Upper lobe of right lung (tissue), 1 donor: ENCODE measurements around the gene HDLBP. TPM values are rescaled to one million over a fixed set of nuclear protein-coding genes. Genes with fewer than 3 reads are reported as not detected.

Experiments
- ATAC-seq: fragments of 200-7000 bp; cut with Tn5 transposase; one replicate; pipeline ENCODE4 v1.9.1; 2020; ENCODE audit warnings: mild to moderate bottlenecking, moderate library complexity
- DNase-seq: peaks from one replicate; pipeline ENCODE4 v3.0.0-alpha.2; 2020
- H3K27ac ChIP-seq: fragments of 200-600 bp; one replicate; pipeline ENCODE4 v1.8.0; 2022
- H3K27me3 ChIP-seq: fragments of 200-600 bp; one replicate; pipeline ENCODE4 v1.8.0; 2022; ENCODE audit warnings: mild to moderate bottlenecking
- H3K36me3 ChIP-seq: fragments of 200-600 bp; one replicate; pipeline ENCODE4 v1.8.0; 2022
- H3K4me1 ChIP-seq: fragments of 200-600 bp; one replicate; pipeline ENCODE4 v1.8.0; 2022
- H3K4me3 ChIP-seq: fragments of 200-600 bp; one replicate; pipeline ENCODE4 v1.8.0; 2022; ENCODE audit warnings: mild to moderate bottlenecking
- H3K9me3 ChIP-seq: fragments of 200-600 bp; one replicate; pipeline ENCODE4 v1.8.0; 2022
- CTCF ChIP-seq: fragments of 200-600 bp; IDR thresholded peaks from one replicate; pipeline ENCODE4 v1.8.0; 2022; ENCODE audit warnings: antibody characterized with exemption
- intact Hi-C: fragments of 100-400 bp; cut with DNase I; formaldehyde crosslinking; loops from one replicate; pipeline ENCODE4 v1.11.0; 2022
- long read RNA-seq: library from polyadenylated mRNA; unstranded; transcript quantifications from one replicate; pipeline ENCODE4 v2.0.0, GENCODE V29; 2021
- total RNA-seq: library from RNA; stranded (reverse); fragmentation: NEBNext Ultra II Directional; extraction: Animal tissue kit (Norgen Biotek cat#: 25700); gene quantifications from one replicate; pipeline ENCODE4 v1.2.1, GENCODE V29; 2021
- donor health status: DM: no; HTN: yes; CAD: no; lungs with severe emphysema.

HDLBP gene
- total RNA-seq: 444 TPM
- long read RNA-seq, full-length matches to known transcripts: 617 of 834 reads
- long read RNA-seq, partial matches to known transcripts: 103 of 834 reads
- long read RNA-seq, other reads (novel, unspliced or antisense): 114 of 834 reads

- ATAC-seq: peak; percentile 93
- H3K9me3 ChIP-seq: no peaks in the 10 kb centered on the region
- peak within 1 kb of the TSS; percentile 84 for H3K4me3 ChIP-seq
- TF ChIP-seq CTCF: peak; percentile 36
- no peaks in the 10 kb centered on the region for H3K36me3 ChIP-seq
- H3K27ac ChIP-seq: peak within 1 kb of the TSS; percentile 99
- peaks cover 48% of the 10 kb centered on the region for H3K4me1 ChIP-seq
- DNase-seq: peak; percentile 100
- intact Hi-C loops: no loop called here
- H3K27me3 ChIP-seq: no peaks in the 10 kb centered on the region
These were observed at the start of gene HDLBP for GRCh38 chr2:241315093-241315878. TSS of gene HDLBP (minus strand) at chr2:241315672. CDS start at chr2:241266869, 48,803 bp downstream.

DNA sequence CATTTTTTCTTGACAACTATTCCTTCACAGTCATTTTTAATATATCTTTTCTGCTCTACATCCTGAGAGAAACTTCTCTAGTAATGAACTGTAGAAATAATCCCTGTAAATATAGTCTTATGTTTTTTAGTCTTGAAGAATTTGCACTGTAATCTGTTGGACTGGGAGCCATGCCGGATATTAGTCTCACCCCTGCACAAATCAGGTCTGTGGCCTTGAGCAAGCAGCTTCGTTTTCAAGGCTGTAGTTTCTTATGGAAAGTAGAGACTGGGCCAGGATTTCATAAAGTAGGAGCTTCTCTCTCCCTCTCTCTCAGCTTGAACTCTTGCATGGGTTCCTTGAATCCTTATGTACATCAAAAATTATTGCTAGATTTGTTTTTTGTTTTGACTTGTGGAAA lies 49.3 kb upstream of the HDLBP start:
- ATAC-seq (no peak), DNase-seq (no peak)
- no peak overlapping the region for H3K4me3 ChIP-seq
- H3K36me3 ChIP-seq: no peaks in the 10 kb centered on the region
- TF ChIP-seq CTCF: no peak
- no peak overlapping the region for H3K27ac ChIP-seq
- no peaks in the 10 kb centered on the region for H3K27me3 ChIP-seq
- peaks cover 12% of the 10 kb centered on the region for H3K4me1 ChIP-seq
- H3K9me3 ChIP-seq: no peaks in the 10 kb centered on the region
- intact Hi-C loops: no loop called here

DNA sequence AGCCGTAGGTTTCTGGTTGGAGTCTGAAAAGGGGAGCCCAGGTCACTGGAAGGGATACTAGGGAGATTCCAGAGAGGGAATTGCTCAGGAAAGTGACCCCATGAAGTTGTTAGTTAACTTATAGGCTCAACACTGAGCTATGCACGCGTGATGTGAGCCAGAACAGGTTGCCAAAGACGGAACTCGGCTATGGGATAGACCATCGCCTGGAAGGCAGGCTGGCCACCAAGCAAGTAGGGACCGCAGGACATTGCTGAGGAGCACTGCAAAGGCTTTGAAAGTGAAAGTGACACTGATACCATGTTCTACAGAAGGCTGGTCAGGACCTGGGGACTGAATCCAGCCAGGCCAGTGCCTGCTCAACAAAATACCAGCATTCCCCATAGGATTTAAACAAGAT lies 48.0 kb upstream of the HDLBP start:
- TF ChIP-seq CTCF: no peak
- Histone ChIP-seq H3K27me3 (no peaks in the 10 kb centered on the region), H3K4me1 (peaks cover 22% of the 10 kb centered on the region), H3K4me3 (no peak overlapping the region), H3K9me3 (no peaks in the 10 kb centered on the region), H3K27ac (no peak overlapping the region), H3K36me3 (no peaks in the 10 kb centered on the region)
- intact Hi-C loops: no loop called here
- peak; percentile 66 for ATAC-seq
- no peak for DNase-seq

- TF ChIP-seq CTCF: no peak
- H3K4me1 ChIP-seq: peaks cover 46% of the 10 kb centered on the region
- DNase-seq (no peak), ATAC-seq (no peak)
- H3K9me3 ChIP-seq: no peaks in the 10 kb centered on the region
- intact Hi-C loops: no loop called here
- H3K4me3 ChIP-seq: no peak overlapping the region
- no peak overlapping the region for H3K27ac ChIP-seq
- no peaks in the 10 kb centered on the region for H3K27me3 ChIP-seq
- H3K36me3 ChIP-seq: no peaks in the 10 kb centered on the region
These were observed 44.1 kb upstream of the HDLBP start for GRCh38 chr2:241359481-241360045.

- Histone ChIP-seq H3K36me3 (peaks cover 3% of the 10 kb centered on the region), H3K27me3 (no peaks in the 10 kb centered on the region), H3K9me3 (no peaks in the 10 kb centered on the region), H3K4me1 (peaks cover 42% of the 10 kb centered on the region), H3K4me3 (no peak overlapping the region), H3K27ac (no peak overlapping the region)
- TF ChIP-seq CTCF: no peak
- DNase-seq (no peak), ATAC-seq (no peak)
- intact Hi-C loops: no loop called here
These were observed 43.0 kb upstream of the HDLBP start for GRCh38 chr2:241358470-241358869.
